ENCODE results near the gene SLC1A1. TPM values are rescaled to one million over a fixed set of nuclear protein-coding genes. Genes with fewer than 3 reads are reported as not detected.

The SLC1A1 gene
- total RNA-seq, 6 donors from 2014 or later = 16.8 to 62.5 (median 40.6) TPM

- Histone ChIP-seq H3K9me3 (no peaks in the 10 kb centered on the region), H3K27ac (no peak overlapping the region), H3K36me3 (no peaks in the 10 kb centered on the region), H3K4me3 (no peak overlapping the region), H3K4me1 (no peaks in the 10 kb centered on the region), H3K27me3 (no peaks in the 10 kb centered on the region)
- no peak for TF ChIP-seq EP300 (IDR thresholded peaks at IDR 0.05)
- TF ChIP-seq POLR2AphosphoS5 (IDR thresholded peaks at IDR 0.05) = no peak
- TF ChIP-seq POLR2A (IDR thresholded peaks at IDR 0.05) = no peak
- no peak for TF ChIP-seq CTCF (IDR thresholded peaks at IDR 0.05)
- no peak for DNase-seq
- no peak for ATAC-seq (ENCODE audit: low FRiP score in 2 of 2)
- WGBS, 2 donors = 92% methylated on average over 11 of the region's 11 CpGs
Observed at GRCh38 chr9:4464911-4465513, 25.3 kb upstream of the SLC1A1 start.

- Histone ChIP-seq H3K27ac (no peak overlapping the region), H3K36me3 (no peaks in the 10 kb centered on the region), H3K9me3 (no peaks in the 10 kb centered on the region), H3K4me1 (no peaks in the 10 kb centered on the region), H3K4me3 (no peak overlapping the region), H3K27me3 (no peaks in the 10 kb centered on the region)
- TF ChIP-seq EP300 (IDR thresholded peaks at IDR 0.05) = no peak
- no peak for TF ChIP-seq POLR2AphosphoS5 (IDR thresholded peaks at IDR 0.05)
- TF ChIP-seq CTCF (IDR thresholded peaks at IDR 0.05) = no peak
- TF ChIP-seq POLR2A (IDR thresholded peaks at IDR 0.05) = no peak
- no peak for ATAC-seq (ENCODE audit: low FRiP score in 2 of 2)
- WGBS, 2 donors = 79 to 90% methylated on average over 2 of the region's 2 CpGs
- no peak for DNase-seq
Observed at GRCh38 chr9:4465910-4466309, 24.4 kb upstream of the SLC1A1 start.

GRCh38 chr9:4475301-4475700 lies 15.0 kb upstream of the SLC1A1 start:
- ATAC-seq (ENCODE audit: low FRiP score in 2 of 2) = no peak
- Histone ChIP-seq H3K36me3 (no peaks in the 10 kb centered on the region), H3K9me3 (no peaks in the 10 kb centered on the region), H3K27me3 (no peaks in the 10 kb centered on the region), H3K27ac (no peak overlapping the region), H3K4me1 (no peaks in the 10 kb centered on the region), H3K4me3 (no peak overlapping the region)
- WGBS, 2 donors = 4 to 17% methylated on average over 1 of the region's 1 CpG
- TF ChIP-seq CTCF (IDR thresholded peaks at IDR 0.05) (no peak), EP300 (IDR thresholded peaks at IDR 0.05) (no peak), POLR2A (IDR thresholded peaks at IDR 0.05) (no peak), POLR2AphosphoS5 (IDR thresholded peaks at IDR 0.05) (no peak)
- DNase-seq = no peak

- Histone ChIP-seq H3K4me1 (peaks cover 5 to 17% (median 7%) of the 10 kb centered on the region in 4 donors), H3K27me3 (peaks cover 0 to 2% (median 0%) of the 10 kb centered on the region in 4 donors), H3K27ac (no peak overlapping the region), H3K4me3 (no peak overlapping the region), H3K36me3 (no peaks in the 10 kb centered on the region), H3K9me3 (peaks cover 0 to 2% (median 0%) of the 10 kb centered on the region in 4 donors)
- ATAC-seq (ENCODE audit: low FRiP score in 2 of 2) (no peak), DNase-seq (no peak)
- 28 to 39% methylated on average over 2 of the region's 2 CpGs for WGBS, 2 donors
- TF ChIP-seq POLR2AphosphoS5 (IDR thresholded peaks at IDR 0.05) = no peak
- TF ChIP-seq EP300 (IDR thresholded peaks at IDR 0.05) = no peak
- no peak for TF ChIP-seq CTCF (IDR thresholded peaks at IDR 0.05)
Observed at GRCh38 chr9:4486176-4486575, 4.1 kb upstream of the SLC1A1 start.

GRCh38 chr9:4489562-4489918 lies 728 bp upstream of the SLC1A1 start:
- H3K4me3 ChIP-seq = peak overlapping the region in 3 of 4 donors; percentile 56 to 92 (median 80)
- H3K27me3 ChIP-seq = peaks cover 0 to 2% (median 0%) of the 10 kb centered on the region in 4 donors
- ATAC-seq (ENCODE audit: low FRiP score in 2 of 2) = peak; percentile 51 to 55
- no peaks in the 10 kb centered on the region for H3K36me3 ChIP-seq
- 3 to 6% methylated on average over 8 of the region's 8 CpGs for WGBS, 2 donors
- H3K9me3 ChIP-seq = peaks cover 0 to 2% (median 0%) of the 10 kb centered on the region in 4 donors
- DNase-seq = peak in 1 of 2 donors; percentile 31
- no peak for TF ChIP-seq POLR2AphosphoS5 (IDR thresholded peaks at IDR 0.05)
- TF ChIP-seq EP300 (IDR thresholded peaks at IDR 0.05) = no peak
- no peak for TF ChIP-seq POLR2A (IDR thresholded peaks at IDR 0.05)
- TF ChIP-seq CTCF (IDR thresholded peaks at IDR 0.05) = no peak
- H3K4me1 ChIP-seq = peaks cover 12 to 27% (median 17%) of the 10 kb centered on the region in 4 donors
- peak overlapping the region; percentile 36 to 75 (median 60) for H3K27ac ChIP-seq

Data from upper lobe of left lung (tissue), 6 donors.